HG03095 (cell line): Measurements from ENCODE around the gene ARFRP1.
A peak's percentile ranks its signal among the peaks of the same experiment; 100 is the strongest.
"Not testable (repeated sequence)": the region's sequence is repeated elsewhere in the genome, so short reads cannot be mapped to it uniquely, and the experiment has no call there.

Experiments
- ATAC-seq: cut with Tn5 transposase; IDR thresholded peaks from one replicate; pipeline ENCODE4 v1.9.1; 2021; ENCODE audit warnings: moderate library complexity; ENCODE audit not compliant: unreplicated experiment

ARFRP1 gene

DNA sequence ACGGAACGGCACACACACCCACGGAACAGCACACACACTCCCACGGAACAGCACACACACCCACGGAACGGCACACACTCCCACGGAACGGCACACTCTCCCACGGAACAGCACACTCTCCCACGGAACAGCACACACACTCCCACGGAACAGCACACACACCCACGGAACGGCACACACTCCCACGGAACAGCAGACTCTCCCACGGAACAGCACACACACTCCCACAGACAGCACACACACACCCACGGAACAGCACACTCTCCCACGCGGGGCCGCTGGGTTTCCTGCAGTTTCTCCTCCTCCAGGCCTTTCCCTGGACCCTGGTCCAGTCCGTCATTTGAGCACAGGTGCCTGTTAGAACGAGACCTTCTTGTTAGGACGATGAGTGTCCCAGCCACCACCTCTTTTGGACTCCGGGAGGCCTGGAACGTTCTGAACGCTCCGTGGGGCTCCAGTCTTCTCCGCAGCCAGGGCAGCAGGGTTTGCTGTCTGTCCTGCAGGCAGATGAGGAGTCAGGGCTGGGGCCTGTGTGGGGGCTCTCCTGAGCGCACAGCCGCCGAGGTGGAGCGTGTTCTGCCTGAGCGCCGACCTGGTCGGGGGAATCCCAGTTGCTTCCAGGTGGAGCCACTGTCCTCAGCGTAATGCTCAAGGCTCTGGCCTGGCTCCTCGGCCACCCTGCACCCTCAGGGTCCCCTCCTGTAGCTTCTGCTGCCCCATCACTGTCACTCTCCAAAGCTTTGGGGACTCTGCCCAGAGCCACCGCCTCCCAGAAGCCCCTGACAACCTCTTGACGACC is 28.9 kb downstream of the ARFRP1 start:
- no peak for ATAC-seq

DNA sequence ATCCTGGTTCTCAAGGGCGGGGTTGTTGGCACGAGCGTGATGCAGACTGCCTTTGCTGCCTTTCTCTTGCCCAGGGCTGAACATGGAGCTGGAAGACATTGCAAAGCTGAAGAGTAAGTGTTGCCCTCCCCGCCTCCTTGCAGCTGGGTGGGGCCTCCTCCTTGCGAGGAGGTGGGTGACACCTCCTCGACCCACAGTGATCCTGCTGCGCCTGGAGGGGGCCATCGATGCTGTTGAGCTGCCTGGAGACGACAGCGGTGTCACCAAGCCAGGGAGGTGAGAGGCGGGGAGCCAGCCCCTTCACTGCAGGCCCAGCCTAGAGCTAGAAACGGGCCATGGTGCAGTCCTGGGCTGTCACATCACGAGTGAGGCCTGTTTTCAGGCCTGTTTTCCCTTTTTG is 29.7 kb downstream of the ARFRP1 start:
- ATAC-seq, result no peak

DNA sequence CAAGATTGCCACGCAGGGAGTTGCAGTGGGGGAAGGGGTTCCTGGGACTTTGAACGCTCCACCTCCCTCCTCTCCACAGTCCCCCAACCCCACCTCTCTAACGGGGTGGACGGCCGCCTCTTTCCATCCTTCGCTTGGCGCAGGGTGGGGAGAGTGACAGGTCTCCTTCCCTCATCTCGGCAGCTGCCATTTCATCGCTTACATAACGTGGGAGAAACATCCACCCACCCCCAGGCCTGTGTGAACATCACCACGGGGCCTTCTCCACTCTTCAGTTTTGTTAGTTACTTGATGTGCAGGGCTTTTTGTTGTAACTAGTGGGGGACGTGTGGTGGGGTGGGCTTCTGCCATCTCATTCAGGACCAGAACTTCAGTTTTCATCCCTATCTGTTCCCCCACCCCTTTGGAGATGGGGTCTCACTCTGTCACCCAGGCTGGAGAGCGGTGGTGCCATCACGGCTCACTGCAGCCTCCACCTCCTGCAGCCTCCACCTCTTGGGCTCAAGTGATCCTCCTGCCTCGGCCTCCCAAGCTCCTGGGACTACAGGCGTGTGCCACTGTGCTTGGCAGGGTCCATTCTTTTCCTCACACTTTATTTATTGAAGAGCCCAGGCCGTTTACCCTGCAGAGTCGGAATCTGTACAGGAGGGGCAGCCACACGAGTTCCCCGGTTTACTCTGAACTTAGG is 32.0 kb downstream of the ARFRP1 start:
- no peak for ATAC-seq

DNA sequence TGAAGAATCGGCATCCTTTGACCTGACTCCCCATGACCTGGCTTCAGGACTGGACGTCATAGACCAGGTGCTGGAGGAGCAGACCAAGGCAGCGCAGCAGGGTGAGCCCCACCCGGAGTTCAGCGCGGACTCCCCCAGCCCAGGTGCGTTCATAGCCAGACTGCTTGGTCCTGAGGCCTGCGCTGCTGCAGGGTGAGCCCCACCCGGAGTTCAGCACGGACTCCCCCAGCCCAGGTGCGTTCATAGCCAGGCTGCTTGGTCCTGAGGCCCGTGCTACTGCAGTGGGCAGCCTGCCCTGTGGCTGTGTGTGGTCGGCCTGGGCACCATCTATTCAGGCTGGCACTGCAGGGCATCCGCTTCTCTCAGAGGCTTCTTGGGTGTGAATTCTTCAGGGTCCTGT is 33.8 kb downstream of the ARFRP1 start:
- ATAC-seq, result no peak

DNA sequence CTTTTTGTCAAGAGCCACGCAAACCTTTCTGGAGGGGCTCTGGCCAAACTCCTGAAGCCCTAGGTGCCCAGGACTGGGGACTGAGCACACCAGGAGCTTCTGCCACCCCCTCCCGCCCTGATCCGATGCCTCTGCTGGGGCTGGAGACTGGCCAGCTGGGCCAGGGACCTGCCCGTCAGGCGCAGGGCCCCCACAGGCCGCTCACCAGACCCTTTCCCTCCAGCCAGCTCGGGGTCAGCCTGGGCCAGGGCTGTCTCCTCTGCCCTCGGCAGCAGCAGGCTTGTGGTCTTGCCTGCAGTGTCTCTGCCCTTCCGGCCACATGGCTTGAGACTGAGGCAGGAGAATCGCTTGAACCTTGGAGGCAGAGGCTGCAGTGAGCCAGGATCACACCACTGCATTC is 35.1 kb downstream of the ARFRP1 start:
- ATAC-seq, result no peak

DNA sequence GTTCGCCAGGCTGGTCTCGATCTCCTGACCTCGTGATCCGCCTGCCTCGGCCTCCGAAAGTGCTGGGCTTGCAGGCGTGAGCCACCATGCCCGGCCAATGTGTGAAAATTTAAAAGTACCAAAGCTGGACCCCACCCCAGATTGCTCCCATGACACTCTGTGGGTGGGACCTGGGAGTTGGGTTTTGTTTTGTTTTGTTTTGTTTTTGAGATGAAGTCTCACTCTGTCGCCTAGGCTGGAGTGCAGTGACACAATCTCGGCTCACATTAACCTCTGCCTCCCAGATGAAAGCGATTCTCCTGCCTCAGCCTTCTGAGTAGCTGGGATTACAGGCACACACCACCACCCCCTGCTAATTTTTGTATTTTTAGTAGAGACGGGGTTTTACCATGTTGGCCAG is 36.1 kb downstream of the ARFRP1 start:
- not testable (repeated sequence) for ATAC-seq

DNA sequence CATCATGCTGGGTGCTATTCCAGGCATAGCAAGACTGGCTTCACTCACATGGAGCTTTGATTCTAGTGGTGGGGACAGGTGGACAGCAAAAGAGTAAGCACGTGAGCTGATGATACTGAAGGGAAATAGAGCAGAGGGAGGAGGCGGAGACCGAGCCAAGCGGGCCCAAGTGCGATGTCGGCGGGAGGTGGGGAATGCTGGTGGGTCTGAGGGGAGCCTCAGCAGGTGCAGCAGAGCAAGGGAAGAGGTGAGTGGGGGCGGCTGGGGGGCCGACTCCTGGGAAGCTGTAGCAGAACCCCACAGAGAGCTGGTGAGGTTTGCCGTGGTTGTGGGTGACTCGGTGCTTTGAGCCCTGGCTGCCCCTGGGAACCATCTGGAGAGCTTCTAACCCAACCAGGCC is 39.4 kb downstream of the ARFRP1 start:
- no peak for ATAC-seq

DNA sequence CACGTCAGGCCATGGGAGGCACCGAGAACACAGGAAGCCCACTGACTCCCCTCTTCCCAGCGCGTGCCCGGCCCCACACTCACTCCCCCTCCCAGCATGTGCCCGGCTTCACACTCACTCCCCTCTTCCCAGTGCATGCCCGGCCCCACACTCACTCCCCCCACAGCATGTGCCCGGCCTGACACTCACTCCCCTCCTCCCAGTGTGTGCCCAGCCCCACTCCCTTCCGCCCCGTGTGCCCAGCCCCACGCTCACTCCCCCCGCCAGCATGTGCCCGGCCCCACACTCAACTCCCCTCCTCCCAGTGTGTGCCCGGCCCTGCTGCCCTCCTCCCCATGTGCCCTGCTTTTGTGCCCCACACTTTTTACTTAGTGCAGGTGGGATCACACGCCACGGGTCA is 39.9 kb downstream of the ARFRP1 start:
- ATAC-seq, result no peak

DNA sequence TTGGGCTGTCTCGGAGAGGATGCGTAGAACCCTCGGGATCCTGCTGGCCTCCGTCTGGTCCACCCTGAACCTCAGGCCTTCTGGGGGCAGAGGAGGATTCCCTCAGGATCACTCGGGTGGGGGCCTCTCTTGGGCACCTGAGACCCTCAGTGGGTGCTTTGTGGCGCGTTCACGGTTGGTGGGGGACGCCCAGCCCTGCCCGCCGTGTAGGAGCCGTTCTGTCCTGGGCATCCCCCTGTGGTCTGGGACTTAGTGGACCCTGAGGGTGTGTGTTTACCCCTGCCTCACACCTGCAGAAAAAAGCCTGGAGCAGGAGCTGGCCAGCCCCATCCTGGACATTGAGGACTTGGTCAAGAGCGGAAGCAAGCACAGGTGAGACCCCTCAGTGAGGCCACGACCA is 42.1 kb downstream of the ARFRP1 start:
- ATAC-seq, result no peak

DNA sequence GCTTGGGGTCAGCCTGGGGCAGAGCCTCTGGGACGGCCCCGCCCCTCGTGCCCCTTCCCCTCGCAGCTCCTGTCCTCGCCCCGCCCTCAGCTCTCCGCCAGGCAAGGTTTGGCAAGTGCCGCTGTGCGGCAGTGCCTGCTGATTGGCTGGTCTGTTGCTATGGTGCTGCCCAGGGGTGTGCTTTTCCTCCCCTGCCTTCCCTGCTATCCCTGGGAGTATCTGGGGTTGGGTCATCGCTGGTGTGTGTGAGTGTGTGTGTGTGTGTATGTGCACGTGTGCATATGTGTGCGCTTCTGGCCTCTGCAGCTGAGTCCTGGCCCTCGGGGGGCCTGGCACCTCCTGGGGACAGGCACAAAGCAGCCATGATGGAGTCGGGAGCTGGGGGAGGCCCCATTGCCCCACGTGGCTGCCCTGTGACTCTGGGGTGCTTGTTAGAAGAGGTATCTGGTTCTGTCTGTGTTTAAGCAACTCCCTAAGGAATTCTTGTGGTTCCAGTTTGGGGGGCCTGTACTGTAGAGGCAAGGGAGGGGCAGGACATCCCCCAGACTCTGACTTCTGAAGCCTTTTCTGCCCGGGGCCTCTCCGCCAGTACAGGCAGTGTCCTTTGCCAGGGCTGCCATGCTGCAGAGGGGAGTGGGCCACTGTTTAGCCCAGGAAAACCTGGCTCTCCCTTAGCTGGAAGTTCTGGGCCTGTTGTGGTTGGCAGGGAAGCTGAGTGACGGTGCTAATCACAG is 42.7 kb downstream of the ARFRP1 start:
- no peak for ATAC-seq

DNA sequence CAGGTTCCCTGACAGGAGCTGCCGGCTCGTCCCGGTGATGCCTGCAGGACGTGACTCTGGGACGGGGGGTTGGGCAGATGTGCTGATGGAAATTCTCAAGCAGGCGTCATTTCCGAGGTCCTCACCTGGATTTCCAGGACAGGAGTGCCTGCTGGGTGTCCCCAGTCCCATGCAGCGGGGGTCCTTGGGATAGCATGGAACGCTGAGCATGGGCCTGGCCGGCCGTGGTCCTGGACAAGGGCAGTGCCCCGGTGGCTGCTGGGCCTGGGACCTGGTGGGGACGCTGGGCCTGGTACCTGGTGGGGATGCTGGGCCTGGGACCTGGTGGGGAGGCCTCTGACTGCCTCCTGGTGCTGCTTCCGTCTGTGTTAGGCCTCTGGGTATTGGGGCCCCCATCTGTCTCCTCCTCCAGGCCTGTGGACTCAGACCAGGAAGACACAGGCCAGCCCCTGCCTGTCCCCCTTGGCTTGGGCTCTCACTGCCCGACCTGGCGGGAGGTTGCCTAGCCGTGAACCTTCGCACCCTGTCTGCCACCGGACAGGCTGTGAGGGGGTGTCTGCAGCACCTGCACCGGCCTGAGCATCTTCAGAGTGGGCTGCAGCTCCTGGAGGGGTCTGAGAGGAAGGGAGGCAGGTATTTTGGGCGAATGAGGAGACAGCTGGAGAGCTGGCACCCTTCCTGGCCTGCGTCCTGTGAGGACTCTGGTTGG is 43.5 kb downstream of the ARFRP1 start:
- no peak for ATAC-seq

DNA sequence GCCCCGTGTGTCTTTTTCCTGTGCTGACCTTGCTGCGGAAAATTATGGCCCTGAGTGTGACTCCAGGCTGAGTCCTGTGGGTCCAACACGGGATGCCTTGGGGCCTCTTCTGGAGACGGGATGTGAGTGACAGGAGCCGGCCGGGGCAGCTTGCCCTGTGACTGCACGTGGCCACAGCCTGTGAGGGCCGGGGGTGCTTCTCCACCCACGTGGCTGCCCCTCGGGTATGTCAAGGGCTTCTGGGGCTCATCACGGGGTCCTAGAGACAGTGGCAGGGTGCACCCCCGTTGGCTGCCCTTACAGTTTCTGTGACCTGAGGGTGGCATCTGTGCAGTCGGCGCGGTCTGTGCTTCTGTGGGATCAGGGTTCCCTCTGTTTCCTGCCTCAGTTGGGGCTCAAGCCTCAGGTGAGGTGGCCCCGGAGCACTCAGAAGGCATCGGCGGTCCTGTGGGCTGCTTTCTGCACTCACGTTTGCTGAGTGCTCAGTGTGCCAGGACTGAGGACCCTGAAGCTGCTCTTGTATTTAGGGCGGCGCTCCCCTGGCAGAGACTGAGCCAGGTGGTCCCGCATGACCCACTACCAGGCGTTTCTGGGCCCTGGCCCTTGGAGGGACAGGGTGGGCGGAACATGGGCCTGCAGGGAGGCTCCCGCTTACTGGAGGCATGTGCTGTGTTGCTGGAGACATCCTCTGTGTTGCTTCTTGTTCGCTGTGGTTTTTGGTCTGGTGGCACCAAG is 44.3 kb downstream of the ARFRP1 start:
- ATAC-seq, result no peak

DNA sequence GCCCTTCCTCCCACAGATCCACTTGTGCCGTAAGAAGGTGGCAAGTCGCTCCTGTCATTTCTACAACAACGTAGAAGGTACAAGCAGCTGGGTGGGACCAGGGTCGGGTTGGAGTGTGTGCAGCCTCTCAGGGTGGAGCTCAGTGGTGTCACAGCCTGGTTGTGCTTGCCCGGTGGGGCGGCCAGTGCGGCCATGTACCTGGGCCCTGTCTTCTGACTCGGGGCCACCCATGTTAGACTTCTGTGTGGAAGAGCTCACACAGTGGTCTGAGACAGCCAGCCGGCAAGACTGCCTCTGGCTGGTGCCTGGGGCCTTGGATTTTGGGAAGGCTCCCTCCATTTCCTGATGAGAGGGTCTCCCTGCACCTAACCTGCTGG is 45.0 kb downstream of the ARFRP1 start:
- ATAC-seq, result no peak

DNA sequence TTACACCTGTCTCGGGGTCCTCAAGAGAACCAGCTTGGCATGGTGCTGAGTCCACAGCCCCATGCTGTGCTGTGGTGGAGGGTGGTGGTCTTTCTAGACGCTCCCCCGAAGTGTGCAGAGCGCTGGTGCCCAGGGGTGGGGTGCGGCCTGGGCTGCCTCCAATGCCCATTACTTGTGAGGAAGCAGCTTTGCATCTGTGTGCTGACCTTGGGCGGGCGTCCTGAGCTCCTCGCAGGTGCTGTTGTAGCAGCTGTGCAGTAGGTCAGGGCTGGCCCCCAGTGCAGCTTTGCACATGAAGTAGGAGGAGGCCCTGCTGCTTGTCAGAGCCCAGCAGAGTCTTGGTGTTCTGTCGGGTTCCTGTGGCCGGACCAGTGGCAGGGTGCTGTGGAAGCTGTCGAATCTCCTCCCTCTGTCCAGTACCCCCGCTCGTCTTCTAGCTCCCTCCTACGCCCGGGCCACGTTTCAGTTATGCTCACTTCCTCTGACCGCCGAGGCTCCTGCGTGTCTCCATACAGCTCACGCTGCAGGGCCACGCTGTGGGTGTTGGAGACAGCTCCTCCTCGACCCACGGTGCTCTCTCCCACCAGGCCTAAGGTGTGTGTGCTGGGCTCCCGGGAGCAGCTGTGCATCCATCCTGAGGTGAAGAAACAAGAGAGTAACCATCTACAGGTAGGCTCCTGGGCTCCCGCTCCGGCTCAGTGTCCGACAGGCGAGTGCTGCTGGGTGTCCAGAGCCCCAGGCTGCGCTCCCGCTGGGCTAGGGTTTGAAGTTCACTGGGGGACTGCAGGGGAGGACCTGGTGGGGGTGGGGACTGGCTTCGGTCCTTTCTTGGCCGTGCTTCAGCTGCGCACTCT is 45.6 kb downstream of the ARFRP1 start:
- ATAC-seq, result no peak

DNA sequence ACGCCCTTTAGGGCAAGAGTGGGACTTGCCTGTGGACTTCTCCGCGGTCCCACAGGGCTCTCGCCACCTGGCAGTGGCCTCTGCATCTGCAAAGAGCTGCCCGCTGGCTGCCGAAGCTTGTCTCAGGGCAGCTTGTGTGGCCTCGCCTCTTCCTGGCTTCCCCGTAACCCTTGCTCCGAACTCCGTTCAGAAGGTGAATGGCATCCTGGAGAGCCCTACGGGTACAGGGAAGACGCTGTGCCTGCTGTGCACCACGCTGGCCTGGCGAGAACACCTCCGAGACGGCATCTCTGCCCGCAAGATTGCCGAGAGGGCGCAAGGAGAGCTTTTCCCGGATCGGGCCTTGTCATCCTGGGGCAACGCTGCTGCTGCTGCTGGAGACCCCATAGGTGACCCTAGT is 46.7 kb downstream of the ARFRP1 start:
- no peak for ATAC-seq

DNA sequence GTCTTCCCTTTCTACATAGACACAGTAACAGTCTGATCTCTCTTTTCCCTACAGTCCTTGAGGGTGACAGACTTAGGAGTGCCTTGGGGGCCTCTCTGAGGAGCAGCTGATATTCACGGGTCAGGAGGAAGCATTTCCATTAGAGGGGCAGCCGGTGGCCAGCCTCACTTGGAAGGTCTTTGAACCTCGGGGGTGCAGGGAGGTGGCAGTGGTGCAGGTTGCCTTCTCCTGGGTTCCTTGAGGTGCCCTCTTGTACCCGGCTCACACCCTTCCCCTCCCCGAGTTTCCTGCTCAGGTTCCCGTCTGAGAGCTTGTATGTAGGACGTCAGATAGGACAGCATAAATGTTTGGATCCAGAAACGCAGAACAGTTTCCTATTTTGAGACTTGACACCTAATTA is 47.2 kb downstream of the ARFRP1 start:
- ATAC-seq, result no peak

DNA sequence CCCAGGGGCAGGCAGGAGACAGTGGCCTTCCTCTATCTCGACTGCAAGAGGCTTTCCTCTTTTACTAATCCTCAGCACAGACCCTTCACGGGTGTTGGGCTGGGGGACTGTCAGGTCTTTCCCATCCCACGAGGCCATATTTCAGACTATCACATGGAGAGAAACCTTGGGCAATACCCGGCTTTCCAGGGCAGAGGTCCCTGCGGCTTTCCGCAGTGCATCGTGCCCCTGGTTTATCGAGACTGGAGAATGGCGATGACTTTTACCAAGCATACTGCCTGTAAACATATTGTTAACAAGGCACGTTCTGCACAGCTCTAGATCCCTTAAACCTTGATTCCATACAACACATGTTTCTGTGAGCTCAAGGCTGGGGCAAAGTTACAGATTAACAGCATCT is 47.6 kb downstream of the ARFRP1 start:
- ATAC-seq, result not testable (repeated sequence)

DNA sequence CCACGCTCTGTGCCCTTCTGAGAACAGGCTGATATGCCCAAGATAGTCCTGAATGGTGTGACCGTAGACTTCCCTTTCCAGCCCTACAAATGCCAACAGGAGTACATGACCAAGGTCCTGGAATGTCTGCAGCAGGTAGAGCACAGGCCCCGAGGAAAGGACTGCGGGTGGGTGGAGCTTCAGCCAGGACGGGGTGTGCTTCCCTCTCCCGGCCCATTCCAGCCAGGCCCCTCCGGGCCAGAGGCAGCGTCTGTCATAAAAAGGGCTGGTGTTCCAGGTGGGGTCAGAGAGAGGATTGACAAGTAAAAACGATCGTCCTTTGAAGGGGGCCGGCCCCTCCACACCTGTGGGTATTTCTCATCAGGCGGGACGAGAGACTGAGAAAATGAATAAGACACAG is 48.4 kb downstream of the ARFRP1 start:
- ATAC-seq, result no peak

DNA sequence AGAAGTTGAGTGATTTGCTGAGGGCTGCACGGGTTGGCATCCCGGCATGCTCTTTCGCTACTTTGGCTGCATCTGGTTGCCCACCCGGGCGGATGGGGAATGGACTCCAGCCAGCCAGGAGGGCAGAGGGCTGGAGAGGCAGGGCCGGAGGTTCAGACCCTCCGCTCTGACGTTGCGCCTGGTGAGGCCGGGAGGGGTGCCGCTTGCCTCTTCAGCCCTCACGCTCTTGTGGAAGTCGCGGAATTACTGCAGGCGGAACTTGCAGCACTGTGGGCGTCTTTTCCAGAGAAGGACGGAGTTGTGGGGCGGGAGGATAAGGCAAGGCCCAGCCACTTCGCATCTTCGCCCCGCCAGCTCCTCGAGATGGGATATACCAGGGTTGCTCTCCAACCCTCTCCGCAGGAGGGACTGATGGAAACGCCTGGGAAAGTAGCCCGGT is 49.0 kb downstream of the ARFRP1 start:
- ATAC-seq, result peak; percentile 9
